ENCODE results near the gene BRD8.

The BRD8 gene

DNA sequence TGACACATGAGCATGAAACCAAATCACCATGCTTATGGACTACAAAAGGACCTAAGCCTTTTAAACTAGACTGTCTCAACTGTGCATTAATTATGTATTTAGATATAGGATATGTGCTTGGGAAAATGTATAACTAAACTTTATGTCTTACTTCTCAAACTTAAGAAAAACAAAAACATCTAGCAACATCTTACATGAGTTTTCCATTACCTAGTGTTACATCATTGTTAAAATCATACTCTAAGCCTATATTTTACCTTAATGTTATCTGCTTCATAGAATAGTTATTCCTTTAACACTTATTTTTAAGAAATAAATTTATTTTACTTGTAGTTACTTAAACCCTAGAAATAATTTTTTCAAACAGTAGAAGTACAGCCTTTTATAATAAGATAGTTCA is 63.2 kb downstream of the BRD8 start:
- Histone ChIP-seq H3K9me3 (ENCODE audit: control insufficient read depth, low read length) (no peaks in the 10 kb centered on the region), H3K36me3 (ENCODE audit: control insufficient read depth, insufficient read depth, low read length, severe bottlenecking) (no peaks in the 10 kb centered on the region), H3K9ac (ENCODE audit: low read length) (no peak overlapping the region), H3K4me1 (ENCODE audit: control insufficient read depth, insufficient read depth, low read length) (no peaks in the 10 kb centered on the region), H3K27me3 (replicated peaks; ENCODE audit: control insufficient read depth, insufficient read depth, low read length) (no peaks in the 10 kb centered on the region), H3K4me3 (ENCODE audit: low read length) (no peak overlapping the region)
- DNase-seq (ENCODE audit: low read depth) = no peak

DNA sequence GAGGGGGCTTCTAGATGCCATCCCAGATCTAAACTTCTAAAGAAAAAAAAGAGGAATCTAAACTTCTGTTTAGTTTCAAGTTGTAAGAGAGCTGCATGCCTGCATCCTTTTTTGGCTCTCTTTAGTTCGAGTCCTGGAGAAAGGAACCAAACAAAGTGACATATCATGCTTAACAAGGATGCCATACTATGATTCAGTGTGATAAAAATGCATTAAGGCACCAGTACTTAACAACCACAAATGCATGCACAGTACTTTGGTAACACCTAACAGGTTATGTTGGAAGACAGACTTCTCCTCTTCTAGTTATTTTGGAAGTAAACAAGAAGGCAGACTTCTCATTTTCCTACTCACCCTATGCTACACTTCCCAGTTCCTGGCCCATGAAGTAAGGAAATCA is 66.5 kb downstream of the BRD8 start:
- no peaks in the 10 kb centered on the region for H3K9me3 ChIP-seq (ENCODE audit: control insufficient read depth, low read length)
- H3K27me3 ChIP-seq (replicated peaks; ENCODE audit: control insufficient read depth, insufficient read depth, low read length) = no peaks in the 10 kb centered on the region
- H3K4me1 ChIP-seq (ENCODE audit: control insufficient read depth, insufficient read depth, low read length) = no peaks in the 10 kb centered on the region
- H3K4me3 ChIP-seq (ENCODE audit: low read length) = no peak overlapping the region
- no peak overlapping the region for H3K9ac ChIP-seq (ENCODE audit: low read length)
- DNase-seq (ENCODE audit: low read depth) = peak; percentile 12
- no peaks in the 10 kb centered on the region for H3K36me3 ChIP-seq (ENCODE audit: control insufficient read depth, insufficient read depth, low read length, severe bottlenecking)

DNA sequence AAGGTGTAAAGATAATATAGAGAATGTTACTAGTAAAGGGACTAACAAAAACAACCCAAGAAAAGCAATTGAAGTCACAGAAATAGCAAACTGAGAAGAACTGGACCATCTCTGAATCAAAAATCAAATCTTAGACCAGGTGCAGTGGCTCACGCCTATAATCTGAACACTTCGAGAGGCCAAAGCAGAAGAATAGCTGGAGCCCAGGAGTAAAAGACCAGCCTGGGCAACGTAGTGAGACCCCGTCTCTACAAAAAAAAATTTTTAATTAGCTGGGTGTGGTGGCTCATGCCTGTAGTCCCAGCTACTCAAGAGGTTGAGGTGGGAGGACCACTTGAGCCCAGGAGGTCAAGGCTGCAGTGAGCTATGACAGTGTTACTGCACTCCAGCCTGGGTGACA is 67.2 kb downstream of the BRD8 start:
- Histone ChIP-seq H3K36me3 (ENCODE audit: control insufficient read depth, insufficient read depth, low read length, severe bottlenecking) (no peaks in the 10 kb centered on the region), H3K9me3 (ENCODE audit: control insufficient read depth, low read length) (no peaks in the 10 kb centered on the region), H3K4me3 (ENCODE audit: low read length) (no peak overlapping the region), H3K27me3 (replicated peaks; ENCODE audit: control insufficient read depth, insufficient read depth, low read length) (no peaks in the 10 kb centered on the region), H3K9ac (ENCODE audit: low read length) (no peak overlapping the region), H3K4me1 (ENCODE audit: control insufficient read depth, insufficient read depth, low read length) (no peaks in the 10 kb centered on the region)
- no peak for DNase-seq (ENCODE audit: low read depth)

DNA sequence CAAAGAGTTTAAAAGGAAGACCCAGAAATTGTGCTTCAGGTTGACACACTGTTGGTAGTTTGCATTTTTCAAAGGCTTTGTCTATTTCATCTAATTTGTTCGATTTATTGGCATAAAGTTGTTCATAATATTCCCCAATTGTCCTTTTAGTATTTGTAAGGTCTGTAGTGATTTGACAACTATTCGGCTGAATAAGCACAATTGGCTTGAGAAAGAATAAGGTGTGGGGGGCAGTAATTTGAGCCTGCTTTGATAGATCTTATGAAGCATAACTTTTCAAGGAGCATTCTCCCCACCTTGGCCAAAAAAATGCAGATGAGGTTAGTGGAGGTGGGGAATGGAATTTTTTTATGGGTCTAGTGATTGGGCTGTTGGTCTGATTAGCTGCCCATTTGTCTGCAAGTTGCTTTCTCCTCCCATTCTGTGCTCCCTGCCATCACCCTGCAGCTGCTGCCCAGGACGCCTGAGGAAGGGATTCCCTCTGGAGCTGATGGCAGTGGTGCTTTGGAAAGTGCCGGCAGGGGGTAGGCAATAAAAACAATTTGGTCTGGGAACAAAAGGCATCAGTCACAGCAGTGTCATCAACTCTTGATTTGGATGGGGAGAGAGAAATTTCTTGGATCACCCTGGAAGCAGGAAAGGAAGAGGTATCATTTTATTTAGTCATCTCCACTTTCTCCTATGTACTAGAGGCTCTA is 68.0 kb downstream of the BRD8 start:
- no peak overlapping the region for H3K4me3 ChIP-seq (ENCODE audit: low read length)
- no peak overlapping the region for H3K9ac ChIP-seq (ENCODE audit: low read length)
- DNase-seq (ENCODE audit: low read depth) = no peak
- no peaks in the 10 kb centered on the region for H3K4me1 ChIP-seq (ENCODE audit: control insufficient read depth, insufficient read depth, low read length)
- H3K9me3 ChIP-seq (ENCODE audit: control insufficient read depth, low read length) = no peaks in the 10 kb centered on the region
- no peaks in the 10 kb centered on the region for H3K27me3 ChIP-seq (replicated peaks; ENCODE audit: control insufficient read depth, insufficient read depth, low read length)
- no peaks in the 10 kb centered on the region for H3K36me3 ChIP-seq (ENCODE audit: control insufficient read depth, insufficient read depth, low read length, severe bottlenecking)

DNA sequence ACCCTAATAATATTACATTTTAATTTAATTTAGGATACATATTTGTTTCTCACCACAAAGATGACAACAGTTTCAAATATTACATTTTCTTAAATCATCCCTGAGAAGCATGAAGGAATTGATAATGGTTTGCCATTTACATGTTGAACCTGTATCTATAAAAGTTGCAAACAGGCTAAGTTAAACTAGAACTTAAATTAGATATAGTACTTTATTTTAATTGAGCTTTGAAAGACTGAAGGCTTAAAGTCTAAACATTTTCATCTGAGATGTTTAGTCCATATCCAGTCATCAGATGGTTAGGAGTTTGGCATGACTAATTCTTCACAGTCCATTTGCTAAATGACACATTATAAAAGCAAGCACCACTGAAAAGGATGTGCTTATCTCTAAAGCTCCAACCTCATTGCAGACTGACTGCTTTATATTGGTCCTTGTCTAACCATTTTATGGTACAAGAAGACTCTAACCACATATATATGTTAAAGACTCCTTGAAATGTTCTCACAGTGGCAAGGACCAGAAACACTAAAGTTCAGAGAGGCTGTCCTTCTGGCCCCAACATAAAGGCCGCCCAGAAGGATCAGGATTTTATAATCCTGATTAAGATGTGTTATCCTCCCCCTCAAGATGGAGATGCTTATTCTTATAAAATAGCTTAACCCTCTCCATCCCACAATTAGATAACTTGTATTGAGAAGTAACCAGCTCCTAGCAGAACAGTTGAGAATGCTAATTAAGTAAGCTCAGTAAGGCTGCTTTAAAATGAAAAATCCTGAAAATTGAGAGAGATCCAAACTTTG is 68.8 kb downstream of the BRD8 start:
- H3K9me3 ChIP-seq (ENCODE audit: control insufficient read depth, low read length) = no peaks in the 10 kb centered on the region
- H3K4me3 ChIP-seq (ENCODE audit: low read length) = no peak overlapping the region
- DNase-seq (ENCODE audit: low read depth) = no peak
- no peaks in the 10 kb centered on the region for H3K27me3 ChIP-seq (replicated peaks; ENCODE audit: control insufficient read depth, insufficient read depth, low read length)
- no peak overlapping the region for H3K9ac ChIP-seq (ENCODE audit: low read length)
- no peaks in the 10 kb centered on the region for H3K4me1 ChIP-seq (ENCODE audit: control insufficient read depth, insufficient read depth, low read length)
- no peaks in the 10 kb centered on the region for H3K36me3 ChIP-seq (ENCODE audit: control insufficient read depth, insufficient read depth, low read length, severe bottlenecking)

DNA sequence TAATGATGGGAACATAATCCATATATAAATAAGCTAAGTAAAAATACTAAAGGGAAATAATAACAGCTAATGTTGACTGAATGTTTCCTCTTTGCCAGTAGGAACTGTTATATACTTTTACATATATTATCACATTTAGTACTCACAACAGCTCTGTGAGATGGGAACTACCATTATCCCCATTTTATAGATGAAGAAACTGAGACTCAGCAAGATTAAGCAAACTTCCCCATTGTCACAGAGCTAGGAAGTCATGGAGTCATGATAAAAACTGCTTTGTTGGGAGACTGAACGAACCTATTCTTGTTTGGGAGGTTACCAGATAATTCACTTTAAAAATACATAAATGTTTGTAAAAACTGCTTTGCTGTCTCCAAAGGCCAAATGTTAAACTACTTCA is 71.2 kb downstream of the BRD8 start:
- no peak for DNase-seq (ENCODE audit: low read depth)
- Histone ChIP-seq H3K4me3 (ENCODE audit: low read length) (no peak overlapping the region), H3K36me3 (ENCODE audit: control insufficient read depth, insufficient read depth, low read length, severe bottlenecking) (no peaks in the 10 kb centered on the region), H3K9ac (ENCODE audit: low read length) (no peak overlapping the region), H3K4me1 (ENCODE audit: control insufficient read depth, insufficient read depth, low read length) (no peaks in the 10 kb centered on the region), H3K27me3 (replicated peaks; ENCODE audit: control insufficient read depth, insufficient read depth, low read length) (peaks cover 10% of the 10 kb centered on the region), H3K9me3 (ENCODE audit: control insufficient read depth, low read length) (no peaks in the 10 kb centered on the region)

DNA sequence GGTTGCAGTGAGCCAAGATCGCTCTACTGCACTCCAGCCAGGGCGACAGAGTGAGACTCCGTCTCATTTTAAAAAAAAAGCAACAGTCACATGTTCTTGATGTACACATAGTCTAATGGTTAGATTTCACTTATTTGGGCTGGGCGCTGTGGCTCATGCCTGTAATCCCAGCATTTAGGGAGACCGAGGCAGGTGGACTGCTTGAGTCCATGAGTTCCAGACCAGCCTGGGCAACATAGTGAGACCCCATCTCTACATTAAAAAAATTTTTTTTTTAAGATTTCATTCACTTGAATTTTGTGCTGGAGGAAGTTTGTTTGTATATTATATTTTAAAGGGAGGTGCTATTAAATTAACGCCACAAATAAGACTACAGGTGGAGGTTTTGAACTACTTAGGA is 72.7 kb downstream of the BRD8 start:
- Histone ChIP-seq H3K4me1 (ENCODE audit: control insufficient read depth, insufficient read depth, low read length) (no peaks in the 10 kb centered on the region), H3K9me3 (ENCODE audit: control insufficient read depth, low read length) (no peaks in the 10 kb centered on the region), H3K36me3 (ENCODE audit: control insufficient read depth, insufficient read depth, low read length, severe bottlenecking) (no peaks in the 10 kb centered on the region), H3K9ac (ENCODE audit: low read length) (no peak overlapping the region), H3K4me3 (ENCODE audit: low read length) (no peak overlapping the region), H3K27me3 (replicated peaks; ENCODE audit: control insufficient read depth, insufficient read depth, low read length) (peaks cover 23% of the 10 kb centered on the region)
- DNase-seq (ENCODE audit: low read depth) = no peak

DNA sequence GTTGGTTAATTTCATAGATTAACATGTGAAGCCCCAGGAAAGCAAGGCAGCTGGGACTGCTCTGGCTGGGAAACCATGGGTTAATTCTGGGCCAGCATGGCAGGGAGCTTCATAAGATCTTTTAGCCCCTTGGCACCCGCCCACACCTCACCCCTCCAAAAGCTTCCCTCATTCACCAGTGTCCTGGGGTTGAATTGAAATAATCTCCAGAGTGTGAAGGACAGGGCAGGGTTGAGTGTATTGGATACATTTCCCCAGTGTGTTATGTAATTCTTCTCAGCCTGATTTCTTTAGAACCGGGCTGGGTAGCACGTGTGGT is 75.2 kb downstream of the BRD8 start:
- Histone ChIP-seq H3K9ac (ENCODE audit: low read length) (no peak overlapping the region), H3K36me3 (ENCODE audit: control insufficient read depth, insufficient read depth, low read length, severe bottlenecking) (no peaks in the 10 kb centered on the region), H3K4me1 (ENCODE audit: control insufficient read depth, insufficient read depth, low read length) (no peaks in the 10 kb centered on the region), H3K9me3 (ENCODE audit: control insufficient read depth, low read length) (no peaks in the 10 kb centered on the region), H3K27me3 (replicated peaks; ENCODE audit: control insufficient read depth, insufficient read depth, low read length) (peaks cover 31% of the 10 kb centered on the region), H3K4me3 (ENCODE audit: low read length) (no peak overlapping the region)
- no peak for DNase-seq (ENCODE audit: low read depth)

DNA sequence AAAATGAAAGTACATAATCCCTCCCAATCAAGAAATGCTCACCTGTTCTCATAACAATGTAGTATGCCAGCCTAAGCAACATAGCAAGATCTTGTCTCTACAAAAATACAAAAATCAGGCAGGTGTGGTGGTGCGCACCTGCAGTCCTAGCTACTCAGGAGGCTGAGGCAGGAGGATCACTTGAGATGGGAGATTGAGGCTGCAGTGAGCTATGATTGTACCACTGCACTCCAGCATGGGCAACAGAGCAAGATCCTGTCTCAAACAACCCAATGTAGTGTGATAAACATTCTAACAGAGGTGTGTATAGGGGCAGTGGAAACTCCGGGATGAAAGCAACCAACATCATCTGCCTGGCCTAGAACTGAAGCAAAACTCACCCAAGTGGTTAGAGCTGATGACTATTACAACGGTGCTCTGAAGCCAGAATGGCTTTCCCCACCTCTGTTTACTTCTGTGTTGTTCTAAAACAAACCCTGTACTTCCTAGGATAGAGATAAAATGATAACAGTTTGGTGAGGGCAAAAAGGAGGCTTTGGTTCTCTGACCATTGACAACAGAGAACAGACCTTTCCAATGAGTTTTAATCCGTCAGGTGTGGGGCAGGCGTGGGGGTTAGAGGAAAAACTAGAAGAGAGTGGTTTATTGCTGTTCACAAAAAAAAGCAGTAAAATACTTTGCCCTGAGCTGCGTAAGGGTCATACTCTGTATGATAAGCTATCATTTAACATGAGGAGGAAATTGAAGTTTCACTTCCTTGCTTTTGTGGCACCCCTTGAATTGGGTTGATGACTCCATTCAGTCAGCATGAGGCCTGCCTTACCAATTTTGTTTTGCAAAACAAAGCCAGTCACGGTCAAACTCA is 75.7 kb downstream of the BRD8 start:
- H3K27me3 ChIP-seq (replicated peaks; ENCODE audit: control insufficient read depth, insufficient read depth, low read length) = peaks cover 31% of the 10 kb centered on the region
- H3K9ac ChIP-seq (ENCODE audit: low read length) = no peak overlapping the region
- H3K4me3 ChIP-seq (ENCODE audit: low read length) = no peak overlapping the region
- no peaks in the 10 kb centered on the region for H3K4me1 ChIP-seq (ENCODE audit: control insufficient read depth, insufficient read depth, low read length)
- no peaks in the 10 kb centered on the region for H3K9me3 ChIP-seq (ENCODE audit: control insufficient read depth, low read length)
- DNase-seq (ENCODE audit: low read depth) = no peak
- no peaks in the 10 kb centered on the region for H3K36me3 ChIP-seq (ENCODE audit: control insufficient read depth, insufficient read depth, low read length, severe bottlenecking)

DNA sequence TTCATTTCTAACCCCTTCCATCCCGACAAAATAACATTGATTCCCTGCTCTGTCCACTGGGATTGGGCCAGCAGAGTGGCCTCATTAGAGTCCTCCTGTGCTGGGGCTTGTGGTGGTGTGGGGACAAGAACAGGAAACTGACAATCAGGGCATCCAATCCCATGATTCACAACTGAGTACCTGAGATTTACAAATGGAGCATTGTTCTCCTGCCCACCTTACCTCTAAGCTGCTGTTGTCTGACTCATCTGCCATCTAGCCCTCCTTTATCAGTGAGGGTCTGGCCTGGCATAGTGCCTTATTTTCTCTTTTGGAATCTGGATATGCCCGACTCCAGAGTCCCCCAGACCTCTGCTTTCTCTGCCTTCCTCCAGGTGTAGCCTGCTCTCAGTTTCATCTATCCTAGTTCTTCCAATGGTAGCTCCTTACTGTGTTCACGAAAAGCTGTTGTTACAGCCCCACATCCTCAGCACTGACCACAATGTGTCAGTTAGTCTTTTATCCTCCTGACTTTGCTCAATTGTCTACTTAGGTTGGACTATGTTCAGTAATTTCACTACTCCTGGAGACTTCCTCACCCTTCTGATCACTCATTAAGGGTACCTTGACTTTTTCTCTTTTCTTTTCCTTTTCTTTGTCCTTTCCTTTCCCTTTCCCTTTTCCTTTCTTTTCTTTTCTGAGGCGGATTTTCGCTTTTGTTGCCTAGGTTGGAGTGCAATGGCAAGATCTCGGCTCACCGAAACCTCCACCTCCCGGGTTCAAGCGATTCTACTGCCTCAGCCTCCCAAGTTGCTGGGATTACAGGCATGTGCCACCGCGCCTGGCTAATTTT is 81.2 kb downstream of the BRD8 start:
- DNase-seq (ENCODE audit: low read depth) = no peak
- H3K36me3 ChIP-seq (ENCODE audit: control insufficient read depth, insufficient read depth, low read length, severe bottlenecking) = no peaks in the 10 kb centered on the region
- H3K4me1 ChIP-seq (ENCODE audit: control insufficient read depth, insufficient read depth, low read length) = no peaks in the 10 kb centered on the region
- H3K9me3 ChIP-seq (ENCODE audit: control insufficient read depth, low read length) = no peaks in the 10 kb centered on the region
- peaks cover 67% of the 10 kb centered on the region for H3K27me3 ChIP-seq (replicated peaks; ENCODE audit: control insufficient read depth, insufficient read depth, low read length)
- no peak overlapping the region for H3K9ac ChIP-seq (ENCODE audit: low read length)
- H3K4me3 ChIP-seq (ENCODE audit: low read length) = no peak overlapping the region

DNA sequence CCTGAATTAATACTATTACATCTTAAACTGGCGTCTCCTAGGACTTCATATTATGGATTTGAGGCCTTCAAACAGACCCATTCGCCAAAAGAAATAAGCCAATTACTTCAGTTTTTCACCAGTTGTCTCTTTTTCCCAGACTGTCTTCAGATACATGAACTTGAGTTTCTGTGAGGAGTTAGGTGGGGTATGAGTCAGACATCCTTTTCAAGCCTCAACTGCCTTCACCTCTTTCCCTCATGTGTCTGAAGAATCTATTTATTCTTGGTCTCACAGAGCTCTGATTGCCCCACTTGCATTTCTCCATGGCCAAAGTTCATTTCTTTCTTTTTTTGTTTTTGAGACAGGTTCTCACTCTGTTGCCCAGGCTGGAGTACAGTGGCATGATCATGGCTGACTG is 82.1 kb downstream of the BRD8 start:
- no peak overlapping the region for H3K9ac ChIP-seq (ENCODE audit: low read length)
- DNase-seq (ENCODE audit: low read depth) = no peak
- H3K9me3 ChIP-seq (ENCODE audit: control insufficient read depth, low read length) = no peaks in the 10 kb centered on the region
- H3K36me3 ChIP-seq (ENCODE audit: control insufficient read depth, insufficient read depth, low read length, severe bottlenecking) = no peaks in the 10 kb centered on the region
- no peak overlapping the region for H3K4me3 ChIP-seq (ENCODE audit: low read length)
- peaks cover 67% of the 10 kb centered on the region for H3K27me3 ChIP-seq (replicated peaks; ENCODE audit: control insufficient read depth, insufficient read depth, low read length)
- no peaks in the 10 kb centered on the region for H3K4me1 ChIP-seq (ENCODE audit: control insufficient read depth, insufficient read depth, low read length)

Measured in adipocyte (in vitro differentiated cells).